Adrenal gland (tissue), 12 donors: ENCODE measurements around the gene PALM. TPM values are rescaled to one million over a fixed set of nuclear protein-coding genes. Genes with fewer than 3 reads are reported as not detected.

Experiments used
- DNase-seq, 7 donors: peaks; one replicate each; pipeline ENCODE4 v3.0.0-alpha.2; 2019 to 2020
- H3K27ac ChIP-seq, 5 donors: fragments of 200-600 bp; sonication (generic) in 4 of 5; 1 replicate in 3 of 5; 2 replicates in 2 of 5; pipeline versions ENCODE4 v1.5.1 to v1.8.0; 2016 to 2020; ENCODE audit warnings: mild to moderate bottlenecking in 1 of 5
- H3K27me3 ChIP-seq: fragments of 200-600 bp; 2 replicates; pipeline ENCODE4 v1.8.0; 2021
- H3K36me3 ChIP-seq, 2 donors: fragments of 200-600 bp; replicated peaks in 1 of 2; 1 replicate in 1 of 2; 2 replicates in 1 of 2; pipeline versions ENCODE4 v1.5.1 to v1.8.0; 2018 to 2022
- H3K4me1 ChIP-seq, 2 donors: fragments of 200-600 bp; replicated peaks in 1 of 2; 1 replicate in 1 of 2; 2 replicates in 1 of 2; pipeline versions ENCODE4 v1.5.1 to v1.8.0; 2018 to 2021
- H3K4me3 ChIP-seq, 4 donors: fragments of 200-600 bp; sonication (generic) in 3 of 4; one replicate each; pipeline ENCODE4 v1.5.1; 2016 to 2018
- H3K9me3 ChIP-seq, 3 donors: fragments of 200-600 bp; sonication (generic) in 1 of 3; replicated peaks in 1 of 3; 1 replicate in 2 of 3; 2 replicates in 1 of 3; pipeline versions ENCODE4 v1.5.1 to v1.8.0; 2016 to 2021
- CTCF ChIP-seq, 6 experiments: fragments of 450-650 bp in 4 of 6; fragments of 200-600 bp in 2 of 6; sonication (generic) in 1 of 6; IDR thresholded peaks; 1 replicate in 5 of 6; 2 replicates in 1 of 6; pipeline versions ENCODE4 v1.5.1 to v1.8.0; 2016 to 2021; ENCODE audit warnings: antibody characterized with exemption in 6 of 6, mild to moderate bottlenecking in 2 of 6, moderate library complexity in 1 of 6
- POLR2A ChIP-seq, 2 donors: fragments of 450-650 bp; IDR thresholded peaks; one replicate each; pipeline ENCODE4 v1.6.1; 2017; ENCODE audit warnings: antibody characterized with exemption in 2 of 2, mild to moderate bottlenecking in 2 of 2, moderate library complexity in 1 of 2
- WGBS, 4 donors: extraction: QIAGEN DNeasy Blood & Tissue Kit in 2 of 4; methylation state at CpG; one replicate each; pipeline versions ENCODE4 v1.1.5 to v1.1.7; 2013 to 2017; 5-methylcytosine and 5-hydroxymethylcytosine counted together
- intact Hi-C, 2 donors: fragments of 100-400 bp; cut with DNase I; formaldehyde crosslinking; loops; one replicate each; pipeline versions ENCODE4 v1.14.1 to v1.15.0; 2022 to 2023
- polyA plus RNA-seq, 3 donors: library from polyadenylated mRNA; stranded (reverse); fragments of 200-250 nt in 2 of 3; fragments of 350-450 nt in 1 of 3; fragmentation: Illumina TruSeq in 1 of 3; extraction: RNeasy Lipid Tissue Mini Kit (QIAGEN cat#74804) in 1 of 3; gene quantifications; one replicate each; pipeline ENCODE4 v1.2.3, GENCODE V29; 2013 to 2014
- total RNA-seq, 9 donors: library from RNA; depleted of rRNA in 4 of 9; stranded (reverse); fragments of >200 nt in 4 of 9; fragments of 120-200 nt in 1 of 9; fragmentation: NEBNext Ultra II Directional in 1 of 9; extraction: Animal tissue kit (Norgen Biotek cat#: 25700) in 1 of 9; gene quantifications; one replicate each; pipeline versions ENCODE4 v1.1.0 to v1.2.4, GENCODE V29; 2013 to 2023
- donor health status: healthy with polysubstance abuse.
- donor health status: Bipolar disorder and iron deficiency.
- donor health status: DM: yes; HTN: yes; CAD: no.
- donor health status: DM: no; HTN: no; CAD: no.
- donor health status: DM: no; HTN: no; CAD: no.
- donor health status: DM: yes; HTN: yes; CAD: no.

Gene PALM
- total and polyA plus RNA-seq, 12 donors = 3.9 to 72.2 (median 50.1) TPM

DNA sequence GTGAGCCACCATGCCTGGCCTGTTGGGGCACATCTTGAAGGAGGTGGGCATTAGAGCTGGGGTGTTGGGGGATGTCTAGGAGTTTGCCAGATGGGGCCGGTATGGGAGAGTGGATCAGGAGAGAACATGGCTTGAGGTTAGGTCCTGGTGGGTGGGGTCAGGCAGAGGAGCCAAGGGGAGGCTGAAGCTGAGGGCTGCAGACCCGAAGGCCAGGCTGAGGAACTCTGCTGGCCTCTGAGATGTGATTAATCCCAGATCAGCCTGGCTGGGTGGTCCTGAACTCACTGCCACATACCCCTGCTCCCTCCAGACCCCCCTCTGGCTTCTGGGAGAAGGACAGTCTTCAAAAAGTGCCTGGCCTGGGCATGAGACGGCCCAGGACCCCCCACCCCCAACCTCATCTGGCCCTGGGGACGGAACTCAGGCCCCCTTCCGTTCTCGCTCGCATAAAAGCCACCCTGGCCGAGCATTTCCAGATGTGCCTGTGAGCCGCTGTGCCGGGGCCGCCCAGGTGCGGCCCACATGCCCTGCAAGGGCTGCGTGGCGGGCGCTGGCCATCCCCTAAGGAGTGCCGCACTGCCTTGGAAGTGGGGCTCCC lies 29.8 kb upstream of the PALM start:
- intact Hi-C loops = no loop called here
- Histone ChIP-seq H3K4me3 (peak overlapping the region in 1 of 4 donors; percentile 89), H3K9me3 (no peaks in the 10 kb centered on the region), H3K36me3 (no peaks in the 10 kb centered on the region), H3K4me1 (peaks cover 38 to 47% of the 10 kb centered on the region in 2 donors), H3K27ac (peak overlapping the region; percentile 54 to 99 (median 97)), H3K27me3 (no peaks in the 10 kb centered on the region)
- DNase-seq = peak in 3 of 7 donors; percentile 28 to 44 (median 42)
- no peak for TF ChIP-seq CTCF (IDR thresholded peaks at IDR 0.05)
- TF ChIP-seq POLR2A (IDR thresholded peaks at IDR 0.05) = no peak
- 68 to 95% (median 93%) methylated on average over 3 to 16 of the region's 16 CpGs for WGBS, 4 donors

- Histone ChIP-seq H3K36me3 (no peaks in the 10 kb centered on the region), H3K9me3 (no peaks in the 10 kb centered on the region), H3K27ac (peak overlapping the region; percentile 81 to 99 (median 97)), H3K27me3 (no peaks in the 10 kb centered on the region), H3K4me3 (peak overlapping the region in 3 of 4 donors; percentile 38 to 89 (median 62)), H3K4me1 (peaks cover 30 to 40% of the 10 kb centered on the region in 2 donors)
- TF ChIP-seq POLR2A (IDR thresholded peaks at IDR 0.05) (no peak), CTCF (IDR thresholded peaks at IDR 0.05) (peak in 1 of 6 experiments; percentile 10)
- DNase-seq = peak; percentile 78 to 89 (median 82)
- intact Hi-C loops = no loop called here
- 4 to 25% (median 6%) methylated on average over 3 to 69 of the region's 69 CpGs for WGBS, 4 donors
These were observed 29.1 kb upstream of the PALM start for GRCh38 chr19:679418-680286.

DNA sequence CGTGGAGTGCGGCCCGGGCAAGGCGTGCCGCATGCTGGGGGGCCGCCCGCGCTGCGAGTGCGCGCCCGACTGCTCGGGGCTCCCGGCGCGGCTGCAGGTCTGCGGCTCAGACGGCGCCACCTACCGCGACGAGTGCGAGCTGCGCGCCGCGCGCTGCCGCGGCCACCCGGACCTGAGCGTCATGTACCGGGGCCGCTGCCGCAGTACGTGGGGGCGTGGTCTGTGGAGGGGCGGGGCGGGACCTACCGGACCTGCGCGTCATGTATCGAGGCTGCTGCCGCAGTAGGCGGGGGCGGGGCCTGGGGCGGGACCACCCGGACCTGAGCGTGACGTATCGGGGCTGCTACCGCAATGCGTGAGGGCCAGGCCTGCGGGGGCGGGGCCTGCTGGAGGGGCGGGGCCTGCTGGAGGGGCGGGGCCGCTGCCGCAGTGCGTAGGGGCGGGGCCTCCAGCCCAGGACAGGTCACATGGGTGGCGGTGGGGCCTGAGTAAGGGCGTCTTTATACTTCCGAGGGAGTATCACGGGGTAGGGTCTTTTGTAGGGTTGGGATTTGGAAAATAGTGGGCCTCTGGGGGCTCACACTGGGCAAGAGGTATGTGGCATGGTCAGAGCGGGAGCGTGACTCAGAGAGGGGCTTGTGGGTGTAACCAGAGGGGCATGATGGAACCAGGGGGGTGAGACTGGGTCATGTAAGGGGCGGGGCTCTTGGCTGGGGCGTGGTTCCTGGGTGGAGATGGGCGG lies 28.3 kb upstream of the PALM start:
- Histone ChIP-seq H3K4me3 (peak overlapping the region in 3 of 4 donors; percentile 38 to 89 (median 62)), H3K4me1 (peaks cover 24 to 32% of the 10 kb centered on the region in 2 donors), H3K27ac (peak overlapping the region; percentile 81 to 99 (median 97)), H3K9me3 (no peaks in the 10 kb centered on the region), H3K36me3 (no peaks in the 10 kb centered on the region), H3K27me3 (no peaks in the 10 kb centered on the region)
- intact Hi-C loops = no loop called here
- DNase-seq = peak; percentile 100
- TF ChIP-seq CTCF (IDR thresholded peaks at IDR 0.05) = peak in 3 of 6 experiments; percentile 39 to 67 (median 42)
- peak; percentile 97 to 99 for TF ChIP-seq POLR2A (IDR thresholded peaks at IDR 0.05)
- WGBS, 4 donors = 0 to 2% (median 1%) methylated on average over 4 to 70 of the region's 70 CpGs
